H1 (cell line): ENCODE results near the gene FCGR2B. TPM values are rescaled to one million over a fixed set of nuclear protein-coding genes. Genes with fewer than 3 reads are reported as not detected.

Experiments used
- CTCF ChIA-PET: fragments of 300-600 bp; sonication (Branson Sonifier 250); formaldehyde crosslinking; loops from one replicate; lab custom pipeline; 2021; ENCODE audit not compliant: partially characterized antibody; lab: Charles Lee
- POLR2A ChIA-PET: fragments of 300-600 bp; sonication (Branson Sonifier 250); formaldehyde crosslinking; loops from one replicate; lab custom pipeline; 2021; ENCODE audit warnings: inconsistent platforms; ENCODE audit not compliant: partially characterized antibody; lab: Charles Lee
- DNase-seq, 2 experiments: peaks; one replicate each; pipeline versions ENCODE4 v3.0.0 to v3.0.0-alpha.2; 2010 to 2022; ENCODE audit warnings: low spot score in 2 of 2, low read depth in 1 of 2, mixed read lengths in 1 of 2
- FAIRE-seq: peaks from 2 replicates; lab custom pipeline; 2011; peaks lifted over from hg19 to GRCh38; lab: Jason Lieb, UNC
- H2AFZ ChIP-seq: 2 replicates; pipeline ENCODE4 v1.8.1; 2012; ENCODE audit warnings: low read length, inconsistent platforms
- H2AK5ac ChIP-seq: 2 replicates; pipeline ENCODE4 v1.6.1; 2013; ENCODE audit warnings: low read depth, low read length
- H2BK120ac ChIP-seq: replicated peaks from 2 replicates; pipeline ENCODE3; 2013; ENCODE audit warnings: low read depth, low read length, inconsistent platforms
- H2BK12ac ChIP-seq: 2 replicates; pipeline ENCODE4 v1.6.1; 2013; ENCODE audit warnings: low read depth, low read length
- H2BK15ac ChIP-seq: 2 replicates; pipeline ENCODE4 v1.6.1; 2013; ENCODE audit warnings: low read length
- H2BK20ac ChIP-seq: 2 replicates; pipeline ENCODE4 v1.6.1; 2013; ENCODE audit warnings: low read length
- H2BK5ac ChIP-seq: 2 replicates; pipeline ENCODE4 v1.6.1; 2013; ENCODE audit warnings: low read depth, low read length
- H3K14ac ChIP-seq: 2 replicates; pipeline ENCODE4 v1.6.1; 2013; ENCODE audit warnings: inconsistent platforms; ENCODE audit not compliant: insufficient read length
- H3K18ac ChIP-seq: 2 replicates; pipeline ENCODE4 v1.6.1; 2013; ENCODE audit warnings: low read length; ENCODE audit errors: extremely low read depth
- H3K23ac ChIP-seq: 2 replicates; pipeline ENCODE4 v1.6.1; 2013; ENCODE audit warnings: inconsistent platforms; ENCODE audit not compliant: insufficient read length
- H3K23me2 ChIP-seq: 2 replicates; pipeline ENCODE4 v1.6.1; 2013; ENCODE audit warnings: low read depth, low read length
- H3K27ac ChIP-seq: 2 replicates; pipeline ENCODE4 v1.6.1; 2011; ENCODE audit warnings: low read depth, low read length, inconsistent platforms
- H3K27me3 ChIP-seq, 4 experiments: replicated peaks in 1 of 4; 1 replicate in 1 of 4; 2 replicates in 3 of 4; pipeline versions ENCODE4 v1.6.1 to v1.8.1; 2011 to 2013; ENCODE audit warnings: low read length in 3 of 4, mild to moderate bottlenecking in 3 of 4, inconsistent platforms in 2 of 4, mixed read lengths in 2 of 4, moderate library complexity in 1 of 4; ENCODE audit not compliant: control insufficient read depth in 3 of 4, insufficient read depth in 3 of 4; ENCODE audit errors: extremely low read depth in 1 of 4
- H3K36me3 ChIP-seq, 4 experiments: 2 replicates each; pipeline versions ENCODE4 v1.6.1 to v1.8.1; 2011 to 2013; ENCODE audit warnings: mild to moderate bottlenecking in 4 of 4, low read length in 3 of 4, moderate library complexity in 2 of 4, control low read depth in 1 of 4, inconsistent platforms in 1 of 4; ENCODE audit not compliant: insufficient read depth in 4 of 4, control insufficient read depth in 2 of 4
- H3K4ac ChIP-seq: replicated peaks from 2 replicates; pipeline ENCODE3; 2013; ENCODE audit warnings: low read length, low read depth, mixed read lengths, inconsistent platforms; ENCODE audit not compliant: insufficient read length
- H3K4me1 ChIP-seq, 4 experiments: replicated peaks in 1 of 4; 1 replicate in 1 of 4; 2 replicates in 3 of 4; pipeline versions ENCODE4 v1.6.1 to v1.8.1; 2011 to 2013; ENCODE audit warnings: low read length in 3 of 4, inconsistent platforms in 2 of 4, mixed read lengths in 1 of 4; ENCODE audit not compliant: insufficient read depth in 4 of 4, control insufficient read depth in 3 of 4
- H3K4me2 ChIP-seq, 2 experiments: 2 replicates each; pipeline versions ENCODE4 v1.6.1 to v1.8.1; 2011 to 2013; ENCODE audit warnings: low read depth in 2 of 2, low read length in 2 of 2, control low read depth in 1 of 2, inconsistent platforms in 1 of 2, mild to moderate bottlenecking in 1 of 2; ENCODE audit not compliant: insufficient read depth in 1 of 2
- H3K4me3 ChIP-seq, 4 experiments: fragments of 200-600, 300-600 bp in 1 of 4; sonication (generic), shearing (Covaris generic), sonication (Bioruptor Twin) in 1 of 4; 2 replicates each; pipeline versions ENCODE4 v1.5.1 to v1.8.1; 2011 to 2016; ENCODE audit warnings: low read length in 4 of 4, low read depth in 3 of 4, control low read depth in 2 of 4, inconsistent platforms in 2 of 4, mild to moderate bottlenecking in 2 of 4, mixed read lengths in 1 of 4, moderate library complexity in 1 of 4; ENCODE audit not compliant: insufficient read depth in 2 of 4; ENCODE audit errors: extremely low read depth in 1 of 4
- H3K56ac ChIP-seq: replicated peaks from 2 replicates; pipeline ENCODE3; 2013; ENCODE audit warnings: low read depth, mild to moderate bottlenecking, mixed read lengths, low read length, inconsistent platforms; ENCODE audit not compliant: insufficient read length
- H3K79me1 ChIP-seq: 2 replicates; pipeline ENCODE4 v1.6.1; 2013; ENCODE audit warnings: low read depth, low read length, control low read depth
- H3K79me2 ChIP-seq, 2 experiments: 2 replicates each; pipeline versions ENCODE4 v1.6.1 to v1.8.1; 2012 to 2013; ENCODE audit warnings: low read length in 2 of 2, mild to moderate bottlenecking in 2 of 2, inconsistent platforms in 1 of 2; ENCODE audit not compliant: insufficient read depth in 2 of 2, control insufficient read depth in 1 of 2
- H3K9ac ChIP-seq, 4 experiments: replicated peaks in 1 of 4; 1 replicate in 1 of 4; 2 replicates in 3 of 4; pipeline versions ENCODE4 v1.6.1 to v1.8.1; 2011 to 2013; ENCODE audit warnings: low read depth in 3 of 4, low read length in 3 of 4, control low read depth in 2 of 4, mild to moderate bottlenecking in 2 of 4, moderate library complexity in 2 of 4, inconsistent platforms in 1 of 4; ENCODE audit errors: extremely low read depth in 1 of 4
- H3K9me3 ChIP-seq, 2 experiments: 2 replicates each; pipeline versions ENCODE4 v1.6.1 to v1.8.1; 2012 to 2013; ENCODE audit warnings: mild to moderate bottlenecking in 2 of 2, moderate library complexity in 2 of 2, control low read depth in 1 of 2, inconsistent platforms in 1 of 2, low read depth in 1 of 2, low read length in 1 of 2, mixed read lengths in 1 of 2; ENCODE audit not compliant: insufficient read depth in 2 of 2
- H4K20me1 ChIP-seq, 2 experiments: replicated peaks in 1 of 2; 2 replicates each; pipeline versions ENCODE3 to v1.8.1; 2011 to 2013; ENCODE audit warnings: inconsistent platforms in 2 of 2, low read length in 2 of 2, mild to moderate bottlenecking in 1 of 2; ENCODE audit not compliant: insufficient read depth in 2 of 2, control insufficient read depth in 1 of 2
- H4K5ac ChIP-seq: 2 replicates; pipeline ENCODE4 v1.6.1; 2013; ENCODE audit warnings: low read length, low read depth, mixed read lengths, inconsistent platforms; ENCODE audit not compliant: insufficient read length
- H4K8ac ChIP-seq: 2 replicates; pipeline ENCODE4 v1.8.0; 2013; ENCODE audit warnings: mild to moderate bottlenecking, moderate library complexity, low read length, inconsistent platforms; ENCODE audit not compliant: insufficient read depth; ENCODE audit errors: extremely low read depth
- H4K91ac ChIP-seq: replicated peaks from 2 replicates; pipeline ENCODE3; 2013; ENCODE audit warnings: low read length, mixed read lengths, inconsistent platforms; ENCODE audit not compliant: insufficient read length
- ATF2 ChIP-seq: IDR thresholded peaks from 2 replicates; pipeline ENCODE4 v1.6.1; 2012; ENCODE audit warnings: low read length, inconsistent platforms
- HDAC2 ChIP-seq, 2 experiments: fragments of 300-600 bp in 1 of 2; sonication (generic) in 1 of 2; IDR thresholded peaks; 2 replicates each; pipeline ENCODE4 v1.6.1; 2011 to 2012; ENCODE audit warnings: low read depth in 2 of 2, low read length in 2 of 2, mild to moderate bottlenecking in 2 of 2, moderate library complexity in 2 of 2, borderline replicate concordance in 1 of 2, inconsistent platforms in 1 of 2
- HDAC6 ChIP-seq: IDR thresholded peaks from one replicate; pipeline ENCODE4 v1.7.1; 2012; ENCODE audit warnings: low read depth, mild to moderate bottlenecking, inconsistent platforms, low read length, moderate library complexity
- NANOG ChIP-seq: IDR thresholded peaks from 2 replicates; pipeline ENCODE4 v1.6.1; 2011; ENCODE audit warnings: low read length, low read depth, mild to moderate bottlenecking, inconsistent platforms; ENCODE audit not compliant: insufficient read depth, poor library complexity, severe bottlenecking
- POLR2AphosphoS5 ChIP-seq: IDR thresholded peaks from 2 replicates; pipeline ENCODE4 v1.6.1; 2011; ENCODE audit warnings: low read depth, low read length
- POU5F1 ChIP-seq: IDR thresholded peaks from 2 replicates; pipeline ENCODE4 v1.6.1; 2011; ENCODE audit warnings: low read depth, mild to moderate bottlenecking, low read length, moderate library complexity
- RBBP5 ChIP-seq: IDR thresholded peaks from 2 replicates; pipeline ENCODE4 v1.7.1; 2012; ENCODE audit warnings: low read depth, mild to moderate bottlenecking, inconsistent platforms, low read length, moderate library complexity, borderline replicate concordance
- RXRA ChIP-seq: IDR thresholded peaks from 2 replicates; pipeline ENCODE4 v1.6.1; 2011; ENCODE audit warnings: low read depth, mild to moderate bottlenecking, low read length, moderate library complexity; ENCODE audit not compliant: insufficient read depth
- SIN3A ChIP-seq, 2 experiments: IDR thresholded peaks in 1 of 2; conservative IDR thresholded peaks in 1 of 2; 2 replicates each; pipeline ENCODE4 v1.6.1; 2011 to 2012; ENCODE audit warnings: low read length in 2 of 2, improper control_type of control experiment in 1 of 2, low read depth in 1 of 2, mild to moderate bottlenecking in 1 of 2
- SUZ12 ChIP-seq: fragments of 200-600 bp; sonication (generic); IDR thresholded peaks from 2 replicates; pipeline ENCODE4 v1.6.1; 2012; ENCODE audit warnings: mild to moderate bottlenecking, inconsistent platforms, low read length, moderate library complexity, mixed read lengths
- TAF1 ChIP-seq: IDR thresholded peaks from 2 replicates; pipeline ENCODE4 v1.6.1; 2011; ENCODE audit warnings: mild to moderate bottlenecking, low read depth, low read length
- TEAD4 ChIP-seq: IDR thresholded peaks from 2 replicates; pipeline ENCODE4 v1.6.1; 2012; ENCODE audit warnings: low read depth, low read length, inconsistent platforms, mixed read lengths
- WGBS, 2 experiments: shearing (Covaris generic) in 1 of 2; methylation state at CpG; one replicate each; pipeline versions ENCODE4 v1.1.6 to v1.1.7; 2013 to 2015; ENCODE audit warnings: low lambda C conversion rate in 2 of 2, mixed read lengths in 2 of 2, inconsistent platforms in 1 of 2, low coverage in 1 of 2, missing lambda C conversion rate in 1 of 2; ENCODE audit not compliant: insufficient replicate concordance in 2 of 2, insufficient coverage in 1 of 2, insufficient read length in 1 of 2; ENCODE audit errors: extremely low coverage in 1 of 2, missing lambda C conversion rate in 1 of 2; 5-methylcytosine and 5-hydroxymethylcytosine counted together
- polyA plus RNA-seq, 7 experiments: library from polyadenylated mRNA; depleted of rRNA in 3 of 7; stranded (reverse) in 5 of 7; unstranded in 2 of 7; fragments of >200 nt in 5 of 7; fragments of 200-250 nt in 2 of 7; gene quantifications; 1 replicate in 5 of 7; 2 replicates in 1 of 7; 4 replicates in 1 of 7; pipeline versions ENCODE4 v1.2.1 to v1.2.3, GENCODE V29; 2011 to 2013; ENCODE audit warnings: missing spikeins in 2 of 7, mixed read lengths in 2 of 7
- total RNA-seq: library from RNA; stranded (reverse); fragmentation: NEBNext Ultra II Directional; extraction: Animal tissue kit (Norgen Biotek cat#: 25700); gene quantifications from 2 replicates; pipeline ENCODE4 v1.2.1, GENCODE V29; 2021

Gene FCGR2B
- total and polyA plus RNA-seq, 2 of the 8 experiments (the other 6 are each of a cell fraction or from before 2014, with no cell fraction given): 0.05 TPM; not detected in 1

- Histone ChIP-seq H2BK20ac (no peak within 1 kb of the TSS), H4K20me1 (no peaks in the 10 kb centered on the region), H3K79me2 (no peaks in the 10 kb centered on the region), H3K9ac (no peak within 1 kb of the TSS), H3K27ac (no peak within 1 kb of the TSS), H3K14ac (no peak within 1 kb of the TSS), H3K4ac (no peak within 1 kb of the TSS), H3K4me1 (no peaks in the 10 kb centered on the region), H2BK5ac (no peak within 1 kb of the TSS), H3K27me3 (no peaks in the 10 kb centered on the region), H2AK5ac (no peak within 1 kb of the TSS), H3K18ac (no peak within 1 kb of the TSS), H4K5ac (no peak within 1 kb of the TSS), H3K9me3 (no peaks in the 10 kb centered on the region), H3K79me1 (no peaks in the 10 kb centered on the region), H3K23ac (no peak within 1 kb of the TSS), H4K8ac (no peak within 1 kb of the TSS), H4K91ac (no peak within 1 kb of the TSS), H2AFZ (no peak within 1 kb of the TSS), H3K23me2 (no peaks in the 10 kb centered on the region), H3K36me3 (no peaks in the 10 kb centered on the region), H3K4me2 (no peak within 1 kb of the TSS), H3K4me3 (no peak within 1 kb of the TSS), H2BK12ac (no peak within 1 kb of the TSS), H3K56ac (no peak within 1 kb of the TSS), H2BK120ac (no peak within 1 kb of the TSS), H2BK15ac (no peak within 1 kb of the TSS)
- POLR2A ChIA-PET: no interaction called here
- 79% methylated on average over 4 of the region's 4 CpGs; no CpG with 5 or more reads in 1 of the 2 experiments for WGBS, 2 experiments
- TF ChIP-seq RBBP5 (no peak), RXRA (no peak), SUZ12 (no peak), SIN3A (conservative IDR thresholded peaks at IDR 0.05 in 1 of 2, IDR thresholded peaks at IDR 0.05 in 1 of 2; ENCODE audit: low read depth in 1 of 2, low read length in 2 of 2) (no peak), ATF2 (no peak), TAF1 (no peak), NANOG (no peak), TEAD4 (no peak), POLR2AphosphoS5 (no peak), HDAC6 (no peak), HDAC2 (IDR thresholded peaks at IDR 0.05; ENCODE audit: borderline replicate concordance in 1 of 2, low read depth in 2 of 2, low read length in 2 of 2) (no peak), POU5F1 (no peak)
- CTCF ChIA-PET: no interaction called here
- no peak for FAIRE-seq
- no peak for DNase-seq
Measured at GRCh38 chr1:161631076-161631475, 31.9 kb upstream of the FCGR2B start, which contains the start of gene FCGR3B. Gene FCGR3B (minus strand): TSS chr1:161631176. CDS start chr1:161631094, 82 bp downstream.
